Fibroblast of skin of scalp (primary cell): Measurements from ENCODE around the gene NCS1.

ENCODE experiments used
- DNase-seq: peaks from one replicate; pipeline ENCODE4 v3.0.0-alpha.2; 2013

The NCS1 gene

DNA sequence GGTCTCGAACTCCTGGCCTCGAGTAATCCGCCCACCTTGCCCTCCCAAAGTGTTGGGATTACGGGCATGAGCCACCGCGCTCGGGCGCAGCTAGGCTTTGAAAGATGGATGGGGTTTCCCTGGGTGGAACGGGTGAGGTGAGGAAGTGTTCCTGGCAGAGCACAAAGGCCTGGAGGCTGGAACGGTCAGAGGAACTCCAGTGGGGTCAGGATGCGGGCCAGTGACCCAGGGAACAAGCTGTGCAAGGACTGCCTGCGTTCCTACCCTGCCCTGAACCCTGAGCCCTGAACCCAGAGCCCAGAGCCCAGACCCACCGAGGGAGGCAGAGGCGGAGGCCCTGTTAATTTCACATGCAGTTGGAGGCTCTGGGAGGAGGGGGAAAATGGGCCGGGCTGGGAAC lies 23.4 kb downstream of the NCS1 start:
- no peak for DNase-seq

DNA sequence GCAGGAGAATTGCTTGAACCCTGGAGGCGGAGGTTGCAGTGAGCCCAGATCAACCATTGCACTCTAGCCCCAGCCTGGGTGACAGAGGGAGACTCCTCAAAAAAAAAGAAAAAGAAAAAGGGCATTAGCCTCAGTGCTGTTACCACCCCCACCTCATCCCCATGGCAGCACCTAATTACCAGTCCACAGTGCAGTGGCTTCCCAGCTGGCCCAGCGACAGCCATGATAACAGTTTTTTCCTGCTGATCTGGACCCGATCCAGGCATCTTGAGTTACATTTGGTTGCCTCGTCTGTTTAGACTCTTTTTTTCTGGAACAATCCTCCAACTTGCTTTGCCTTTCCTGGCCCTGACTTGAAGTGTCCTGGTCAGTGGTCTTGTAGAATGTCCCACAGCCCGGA lies 24.4 kb downstream of the NCS1 start:
- DNase-seq = no peak

GRCh38 chr9:130197386-130197785 lies 25.2 kb downstream of the NCS1 start:
- DNase-seq = no peak

DNA sequence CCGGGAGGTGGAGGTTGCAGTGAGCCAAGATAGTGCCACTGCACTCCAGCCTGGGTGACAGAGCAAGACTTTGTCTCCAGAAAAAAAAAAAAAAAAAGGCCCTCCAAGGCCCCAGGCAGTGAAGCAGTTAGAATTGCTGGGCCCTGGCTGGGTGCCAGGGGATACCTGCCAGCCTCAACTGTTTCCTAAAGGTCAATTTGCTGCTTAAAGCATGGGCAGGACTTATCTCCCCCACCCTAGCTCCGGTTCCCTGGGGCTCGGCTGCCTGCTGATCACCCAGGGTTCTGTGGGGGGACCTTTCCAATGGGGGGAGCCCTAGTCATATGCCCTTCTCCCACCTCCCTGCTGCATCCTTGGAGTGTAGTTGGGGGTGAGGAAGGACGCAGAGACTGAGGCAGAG lies 25.7 kb downstream of the NCS1 start:
- DNase-seq = no peak

DNA sequence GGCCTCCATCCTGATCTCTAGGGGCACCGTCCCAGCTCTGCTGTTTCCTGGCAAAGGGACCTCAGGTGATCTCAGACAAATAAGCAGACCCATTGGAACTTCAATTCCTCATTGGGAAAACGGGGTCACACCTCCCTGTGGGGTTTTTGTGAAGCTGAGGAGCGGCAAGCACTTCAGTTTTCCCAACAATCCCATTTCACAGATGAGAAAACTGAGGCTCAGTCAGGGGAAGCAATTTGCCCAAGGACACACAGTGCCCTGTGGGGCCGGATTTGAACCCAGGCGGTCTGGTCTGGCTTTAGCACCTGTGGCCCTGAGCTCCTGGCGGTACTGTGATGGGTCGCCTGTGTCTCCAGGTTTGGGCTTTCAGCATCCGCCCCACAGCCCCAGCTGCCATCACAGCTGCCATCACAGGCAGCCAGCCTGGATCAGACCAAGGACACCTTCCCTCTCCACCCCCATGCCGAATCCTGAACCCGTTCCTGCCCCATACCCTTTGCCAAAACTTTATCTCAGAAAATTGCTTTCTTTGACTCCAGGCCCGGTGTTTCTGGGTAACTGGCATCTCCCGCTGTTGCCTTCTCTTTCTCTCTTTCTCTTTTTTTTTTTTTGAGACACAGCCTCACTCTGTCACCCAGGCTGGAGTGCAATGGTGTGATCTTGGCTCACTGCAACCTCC lies 26.4 kb downstream of the NCS1 start:
- DNase-seq = no peak

DNA sequence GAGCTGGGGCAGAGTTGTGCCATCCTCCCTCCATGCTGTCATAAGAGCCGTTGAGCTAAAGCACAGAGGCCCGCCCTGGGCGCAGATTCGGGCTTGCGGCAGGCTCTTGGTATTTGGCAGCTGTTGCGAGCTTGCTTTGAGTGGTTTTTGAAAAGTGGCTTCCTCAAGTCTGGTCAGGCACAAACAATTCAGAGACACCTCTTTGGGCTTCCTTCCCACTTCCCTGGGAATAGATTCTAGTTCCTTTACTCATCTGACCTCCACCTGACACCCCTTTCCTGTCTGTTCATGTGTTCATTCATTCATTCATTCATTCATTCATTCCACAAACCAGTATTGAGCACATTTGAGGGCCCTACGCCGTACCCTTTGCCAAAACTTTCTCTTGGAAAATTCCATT lies 27.4 kb downstream of the NCS1 start:
- no peak for DNase-seq

DNA sequence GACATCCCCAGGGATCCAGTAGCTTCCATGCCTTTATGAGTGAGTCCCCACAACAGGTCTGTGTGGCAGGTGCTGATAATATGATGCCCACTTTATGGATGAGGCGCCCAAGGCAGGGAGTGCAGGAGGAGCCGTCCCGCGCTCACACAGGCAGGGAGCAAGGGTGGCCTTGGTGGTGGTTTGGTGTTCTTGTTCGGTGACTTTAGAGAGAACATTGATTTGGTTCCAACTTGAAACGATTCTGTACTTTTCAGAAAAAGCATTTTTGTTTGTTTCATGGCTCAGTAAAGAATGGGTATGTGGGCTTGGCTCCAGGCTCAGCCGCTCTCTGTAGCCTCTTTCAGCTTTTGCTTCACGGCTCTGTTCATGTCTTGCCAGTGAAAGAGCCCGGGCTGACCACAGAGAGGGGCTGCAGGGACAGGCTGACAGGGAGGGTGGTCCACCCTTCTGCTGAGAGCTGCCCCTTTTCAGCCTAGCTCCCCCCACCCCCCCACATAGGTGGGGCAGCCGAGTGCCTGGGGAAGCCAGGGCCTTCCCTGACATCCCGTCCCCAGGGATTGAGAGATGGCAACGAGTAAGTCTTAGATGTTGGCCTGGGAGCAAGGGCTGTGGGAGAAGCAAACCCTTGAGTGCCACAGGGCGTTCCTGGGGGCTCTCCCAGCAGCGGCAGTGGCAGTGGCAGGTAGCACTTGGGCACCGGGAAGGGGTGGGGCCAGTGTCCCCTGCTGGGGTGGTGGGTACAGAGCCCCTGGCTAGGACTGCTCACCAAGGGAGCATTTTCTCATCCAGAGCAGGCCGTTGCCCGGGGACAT lies 28.0 kb downstream of the NCS1 start:
- peak; percentile 33 for DNase-seq

DNA sequence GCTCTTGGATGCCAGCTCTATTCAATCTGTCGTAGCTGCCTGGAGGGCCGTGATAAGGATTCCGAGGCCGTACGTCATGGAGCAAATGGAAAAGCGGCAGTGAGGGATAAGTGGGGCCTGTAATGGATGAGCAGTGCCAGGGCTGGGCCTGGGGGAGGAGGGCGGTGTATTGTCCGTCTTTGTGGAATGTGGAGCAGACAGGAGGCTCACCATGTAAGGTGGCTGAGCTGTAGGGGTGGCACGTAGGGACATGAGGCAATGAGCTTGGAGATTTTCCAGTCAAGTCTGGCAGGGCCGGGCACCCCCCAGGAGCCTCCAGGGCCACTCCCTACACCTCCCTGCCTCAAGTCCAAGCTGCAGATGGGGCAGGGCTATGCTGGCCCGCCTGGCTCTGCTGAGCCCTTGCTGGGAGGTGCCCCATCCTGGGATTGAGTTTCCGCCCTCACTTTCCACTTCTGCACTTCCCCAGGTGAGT lies 29.2 kb downstream of the NCS1 start:
- DNase-seq = no peak

DNA sequence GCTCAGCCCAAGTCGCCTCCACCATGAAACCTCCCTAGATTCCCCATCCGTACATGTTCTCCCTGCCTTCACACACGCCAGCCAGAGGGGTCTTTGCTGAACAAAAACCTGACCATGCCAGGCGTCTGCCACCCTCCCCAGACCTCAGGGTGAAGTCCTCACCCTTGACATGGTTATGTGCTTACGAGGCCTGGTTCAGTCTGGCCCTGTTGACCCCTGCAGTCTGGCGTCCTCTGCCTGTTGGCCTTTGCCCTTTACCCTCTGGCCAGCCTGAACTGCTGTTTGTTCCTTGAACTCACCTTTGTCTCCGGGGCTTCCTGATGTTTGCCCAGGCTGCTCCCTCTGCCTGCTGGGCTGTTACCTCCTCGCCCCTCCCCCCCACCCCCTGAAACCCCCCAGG lies 29.8 kb downstream of the NCS1 start:
- DNase-seq = no peak

DNA sequence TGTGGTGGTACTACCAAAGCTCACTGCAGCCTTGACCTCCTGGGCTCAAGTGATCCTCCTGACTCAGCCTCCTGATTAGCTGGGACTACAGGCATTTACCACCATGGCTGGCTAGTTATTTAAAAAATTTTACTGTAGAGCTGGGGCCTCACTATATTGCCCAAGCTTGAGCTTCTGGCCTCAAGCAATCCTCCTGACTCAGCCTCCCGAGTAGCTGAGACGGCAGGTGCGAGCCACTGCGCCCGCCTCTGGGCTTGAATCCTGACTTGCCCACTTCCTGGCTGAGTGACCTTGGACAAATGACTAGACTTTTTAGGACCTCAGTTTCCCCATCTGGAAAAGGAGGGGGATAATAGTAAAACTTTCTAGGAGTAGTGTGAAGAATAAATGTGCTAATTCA lies 32.1 kb downstream of the NCS1 start:
- no peak for DNase-seq

- DNase-seq = no peak
These were observed 32.8 kb downstream of the NCS1 start for GRCh38 chr9:130204959-130205358.

GRCh38 chr9:130205912-130206311 lies 33.7 kb downstream of the NCS1 start:
- DNase-seq = no peak

DNA sequence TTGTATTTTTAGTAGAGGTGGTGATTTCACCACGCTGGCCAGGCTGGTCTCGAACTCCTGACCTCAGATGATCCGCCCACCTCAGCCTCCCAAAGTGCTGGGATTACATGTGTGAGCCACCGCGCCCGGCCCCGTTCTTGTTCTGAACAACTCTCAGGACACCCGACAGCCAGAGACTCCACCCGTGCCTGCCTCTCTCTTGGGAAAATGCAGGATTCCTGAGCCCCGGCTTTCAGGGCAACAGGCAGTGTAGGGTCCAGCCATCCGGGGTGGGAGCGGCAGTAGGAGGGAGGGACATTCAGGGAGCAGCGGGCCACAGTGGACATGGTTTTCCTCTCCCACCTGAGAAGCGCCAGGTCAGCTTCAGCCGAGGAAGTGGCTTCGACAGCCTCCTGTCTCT lies 34.4 kb downstream of the NCS1 start:
- no peak for DNase-seq

GRCh38 chr9:130207241-130207992 lies 35.2 kb downstream of the NCS1 start:
- no peak for DNase-seq

DNA sequence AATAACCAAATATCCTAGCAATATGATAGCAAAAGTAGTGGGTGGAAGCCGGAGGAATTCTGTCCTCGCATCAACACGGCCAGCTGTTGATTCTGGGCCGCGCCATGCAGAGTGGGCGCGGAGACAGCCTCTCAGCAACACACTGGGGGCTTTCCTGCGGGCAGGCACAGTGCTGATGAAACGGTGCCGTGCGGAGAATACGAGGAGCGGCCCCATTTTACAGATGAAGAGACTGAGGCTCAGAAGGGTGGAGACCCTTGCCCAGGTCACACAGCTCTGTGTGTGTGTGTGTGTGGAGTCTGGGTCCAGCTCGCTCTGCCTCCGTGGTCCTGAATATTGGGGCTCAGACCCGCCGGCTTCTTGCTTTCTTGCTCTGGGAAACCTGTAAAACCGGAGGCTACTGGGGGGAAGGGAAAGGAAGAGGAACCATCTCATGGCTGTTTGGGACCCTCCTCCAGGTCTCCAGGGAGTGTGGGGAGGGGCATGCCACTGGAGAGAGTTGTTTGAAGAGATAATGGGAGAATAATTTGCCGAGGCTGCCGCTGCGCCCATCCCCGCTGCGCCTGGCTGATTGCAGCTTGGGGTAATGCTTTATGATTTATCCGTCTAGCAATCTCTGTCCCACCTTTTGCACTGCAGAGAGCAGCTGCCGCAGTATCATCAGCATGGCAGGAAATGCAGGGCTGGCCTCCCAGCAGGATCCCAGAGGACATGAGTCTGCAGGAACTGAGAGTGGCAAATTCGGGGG lies 36.6 kb downstream of the NCS1 start:
- DNase-seq = peak; percentile 25

DNA sequence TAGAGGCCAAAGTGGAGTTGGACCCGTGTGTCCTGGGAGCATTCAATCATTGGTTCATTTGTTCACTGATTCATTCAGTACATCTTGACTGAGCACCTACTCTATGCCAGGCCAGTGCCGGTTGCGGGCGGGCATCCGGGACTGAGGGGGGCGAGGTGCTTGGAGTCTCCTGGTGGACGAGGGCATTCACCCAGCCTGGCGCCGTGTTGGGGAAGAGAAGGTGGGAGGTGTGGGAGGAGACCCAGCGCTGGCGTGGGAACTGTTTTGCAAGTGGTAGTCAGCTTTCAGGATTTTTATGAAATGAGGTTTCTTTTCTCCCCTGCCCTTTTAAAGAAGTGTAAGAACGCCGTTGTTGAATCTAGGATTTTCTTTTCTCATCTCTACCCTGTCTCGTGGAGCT lies 37.2 kb downstream of the NCS1 start:
- DNase-seq = no peak

GRCh38 chr9:130211548-130212226 lies 39.5 kb downstream of the NCS1 start:
- DNase-seq = no peak

- no peak for DNase-seq
These were observed 40.5 kb downstream of the NCS1 start for GRCh38 chr9:130212543-130213297.

DNA sequence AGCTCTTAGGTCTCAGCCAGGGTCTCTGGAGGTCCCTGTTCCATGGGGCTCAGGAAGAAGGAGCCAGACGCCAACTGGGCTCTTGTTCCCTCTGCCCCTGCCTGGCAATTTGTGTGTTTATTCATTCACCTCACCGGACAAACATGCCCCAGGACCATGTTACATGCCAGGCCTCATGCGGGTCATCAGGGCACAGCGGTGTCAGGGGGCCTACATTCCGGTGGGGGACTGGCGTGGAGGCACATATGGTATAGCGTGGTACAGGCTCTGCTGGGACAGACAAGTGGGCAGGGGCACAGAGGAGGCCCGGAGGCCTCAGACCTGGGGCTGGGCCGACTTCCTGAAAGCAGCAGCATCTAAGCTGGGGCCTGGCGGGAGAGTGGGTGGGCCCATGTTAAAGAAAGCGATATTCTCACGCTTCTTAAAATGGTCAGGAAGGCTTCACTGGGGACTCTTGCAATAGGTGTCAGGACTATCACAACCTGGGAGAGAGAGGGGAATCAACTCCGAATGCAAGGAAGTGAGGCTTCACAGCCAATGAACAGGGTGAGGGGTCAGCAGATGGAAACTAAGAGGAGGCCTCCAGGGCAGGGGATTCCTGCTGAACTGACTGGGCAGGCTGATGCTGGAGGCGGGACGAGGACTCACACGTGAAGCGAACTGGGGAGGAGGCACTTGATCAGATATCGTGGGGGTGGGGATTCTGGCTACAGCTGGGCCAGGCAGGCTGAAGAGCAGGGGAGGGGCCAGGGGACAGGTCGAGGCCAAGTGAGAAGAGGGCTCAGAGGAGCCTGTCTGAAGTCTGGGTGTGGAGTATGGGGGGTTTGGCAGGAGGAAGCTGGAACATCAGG lies 41.9 kb downstream of the NCS1 start:
- DNase-seq = no peak

GRCh38 chr9:130214776-130215340 lies 42.7 kb downstream of the NCS1 start:
- no peak for DNase-seq
